A549 (cell line): Measurements from ENCODE around the gene POPDC2. TPM values are rescaled to one million over a fixed set of nuclear protein-coding genes. Genes with fewer than 3 reads are reported as not detected.

ENCODE experiments used
- ATAC-seq, 2 experiments: fragments of 200-7000 bp in 1 of 2; fragments of >200 bp in 1 of 2; cut with Nextera tagmentation in 1 of 2; cut with Tn5 transposase in 1 of 2; 3 replicates each; pipeline versions ENCODE4 v1.8.0 to v1.9.1; 2018 to 2020; ENCODE audit warnings: mild to moderate bottlenecking in 1 of 2, moderate library complexity in 1 of 2
- CTCF ChIA-PET: fragments of 300-600 bp; sonication (Branson Sonifier 250); formaldehyde crosslinking; extraction: SDS; loops from one replicate; lab custom pipeline; 2021; ENCODE audit warnings: antibody characterized with exemption, inconsistent platforms; lab: Yijun Ruan, JAX
- POLR2A ChIA-PET: fragments of 350-600 bp; formaldehyde crosslinking; extraction: SDS; loops from one replicate; lab custom pipeline; 2021; ENCODE audit warnings: antibody characterized with exemption, inconsistent platforms; lab: Yijun Ruan, JAX
- DNase-seq, 2 experiments: peaks; one replicate each; pipeline versions ENCODE4 v3.0.0 to v3.0.0-alpha.2; 2011 to 2016; ENCODE audit warnings: low read depth in 1 of 2, low spot score in 1 of 2
- FAIRE-seq: peaks from 2 replicates; lab custom pipeline; 2011; peaks lifted over from hg19 to GRCh38; lab: Jason Lieb, UNC
- H3K27ac ChIP-seq, 2 experiments: fragments of >200 bp; sonication (Bioruptor Twin); formaldehyde crosslinking; 3 replicates each; pipeline ENCODE4 v1.5.1; 2016 to 2017
- H3K4me1 ChIP-seq: fragments of >200 bp; sonication (Bioruptor Twin); formaldehyde crosslinking; 3 replicates; pipeline ENCODE4 v1.6.1; 2016
- H3K4me2 ChIP-seq: fragments of >200 bp; sonication (Bioruptor Twin); formaldehyde crosslinking; 3 replicates; pipeline ENCODE4 v1.6.1; 2016
- H3K4me3 ChIP-seq: fragments of >200 bp; sonication (Bioruptor Twin); formaldehyde crosslinking; 3 replicates; pipeline ENCODE4 v1.5.1; 2016
- H3K9me3 ChIP-seq: fragments of >200 bp; sonication (Bioruptor Twin); formaldehyde crosslinking; 3 replicates; pipeline ENCODE4 v1.6.1; 2016
- CBX2 ChIP-seq: fragments of 200-600 bp; sonication (generic); IDR thresholded peaks from 2 replicates; pipeline ENCODE4 v1.6.1; 2016; ENCODE audit warnings: low read depth, mild to moderate bottlenecking, borderline replicate concordance
- CBX8 ChIP-seq: fragments of 200-600 bp; sonication (generic); IDR thresholded peaks from 2 replicates; pipeline ENCODE4 v1.6.1; 2016
- CEBPB ChIP-seq, 2 experiments: fragments of >200 bp in 1 of 2; sonication (Bioruptor Twin) in 1 of 2; formaldehyde crosslinking in 1 of 2; IDR thresholded peaks; 2 replicates each; pipeline ENCODE4 v1.6.1; 2012 to 2016
- EHMT2 ChIP-seq: fragments of 200-600 bp; sonication (generic); IDR thresholded peaks from 2 replicates; pipeline ENCODE4 v1.6.1; 2016; ENCODE audit warnings: antibody characterized with exemption, low read depth, mild to moderate bottlenecking, moderate library complexity
- FOSL2 ChIP-seq, 2 experiments: fragments of 450-650 bp in 1 of 2; fragments of >200 bp in 1 of 2; sonication (Bioruptor Twin) in 1 of 2; formaldehyde crosslinking; IDR thresholded peaks; 2 replicates each; pipeline versions ENCODE4 v1.5.0 to v1.6.1; 2016 to 2020; ENCODE audit warnings: mild to moderate bottlenecking in 1 of 2, moderate library complexity in 1 of 2
- FOXS1 ChIP-seq: fragments of 250-450 bp; sonication (Bioruptor Pico); IDR thresholded peaks from 2 replicates; pipeline ENCODE4 v1.5.0; 2020; ENCODE audit warnings: mild to moderate bottlenecking, moderate library complexity
- HDAC2 ChIP-seq: fragments of 200-600 bp; sonication (generic); IDR thresholded peaks from 2 replicates; pipeline ENCODE4 v1.6.1; 2016
- HOXA7 ChIP-seq: fragments of 250-450 bp; sonication (Bioruptor Pico); IDR thresholded peaks from 2 replicates; pipeline ENCODE4 v1.5.0; 2020; ENCODE audit warnings: mild to moderate bottlenecking, moderate library complexity
- HOXB13 ChIP-seq: fragments of 250-450 bp; sonication (Bioruptor Pico); IDR thresholded peaks from 2 replicates; pipeline ENCODE4 v1.5.0; 2020; ENCODE audit warnings: low read depth, mild to moderate bottlenecking, moderate library complexity
- JUN ChIP-seq, 2 experiments: fragments of >200 bp; sonication (Bioruptor Twin); formaldehyde crosslinking; IDR thresholded peaks; 2 replicates in 1 of 2; 3 replicates in 1 of 2; pipeline ENCODE4 v1.6.1; 2016 to 2017
- KDM1A ChIP-seq: fragments of 200-600 bp; sonication (generic); IDR thresholded peaks from 2 replicates; pipeline ENCODE4 v1.6.1; 2016; ENCODE audit warnings: low read depth, mild to moderate bottlenecking
- MAFK ChIP-seq: fragments of 450-650 bp; IDR thresholded peaks from 2 replicates; pipeline ENCODE4 v1.6.1; 2014; ENCODE audit not compliant: partially characterized antibody
- MYC ChIP-seq: IDR thresholded peaks from 2 replicates; pipeline ENCODE4 v1.6.1; 2012; ENCODE audit warnings: mild to moderate bottlenecking, inconsistent platforms, low read length, improper control_type of control experiment, borderline replicate concordance
- NR3C1 ChIP-seq: fragments of >200 bp; sonication (Bioruptor Twin); formaldehyde crosslinking; IDR thresholded peaks from 3 replicates; pipeline ENCODE4 v1.6.1; 2017
- PHF8 ChIP-seq: fragments of 200-600 bp; sonication (generic); IDR thresholded peaks from 2 replicates; pipeline ENCODE4 v1.6.1; 2016; ENCODE audit warnings: low read depth, mild to moderate bottlenecking, antibody characterized with exemption, moderate library complexity, borderline replicate concordance
- POLR2AphosphoS2 ChIP-seq: conservative IDR thresholded peaks from 2 replicates; pipeline ENCODE4 v1.6.1; 2012; ENCODE audit warnings: low read length, improper control_type of control experiment, inconsistent platforms
- RAD21 ChIP-seq, 2 experiments: fragments of >200 bp in 1 of 2; sonication (Bioruptor Twin) in 1 of 2; formaldehyde crosslinking in 1 of 2; IDR thresholded peaks in 1 of 2; conservative IDR thresholded peaks in 1 of 2; 2 replicates in 1 of 2; 3 replicates in 1 of 2; pipeline ENCODE4 v1.6.1; 2012 to 2018; ENCODE audit warnings: inconsistent platforms in 1 of 2
- RFX5 ChIP-seq: fragments of 450-650 bp; IDR thresholded peaks from 2 replicates; pipeline ENCODE4 v1.7.1; 2014; ENCODE audit warnings: antibody characterized with exemption, mild to moderate bottlenecking, moderate library complexity
- SMC3 ChIP-seq: fragments of >200 bp; sonication (Bioruptor Twin); formaldehyde crosslinking; IDR thresholded peaks from 3 replicates; pipeline ENCODE4 v1.6.1; 2018; ENCODE audit warnings: inconsistent platforms
- TFCP2L1 ChIP-seq: fragments of 250-450 bp; sonication (Bioruptor Pico); IDR thresholded peaks from 2 replicates; pipeline ENCODE4 v1.5.0; 2021; ENCODE audit warnings: mild to moderate bottlenecking
- TP53 ChIP-seq: fragments of 250-450 bp; sonication (Bioruptor Pico); IDR thresholded peaks from 2 replicates; pipeline ENCODE4 v1.5.0; 2021; ENCODE audit warnings: mild to moderate bottlenecking, moderate library complexity
- WGBS: methylation state at CpG from one replicate; pipeline ENCODE4 v1.1.6; 2017; ENCODE audit errors: missing lambda C conversion rate; 5-methylcytosine and 5-hydroxymethylcytosine counted together
- polyA plus RNA-seq, 4 experiments: library from polyadenylated mRNA; depleted of rRNA in 3 of 4; stranded (reverse); fragments of >200 nt; fragmentation: RNase III in 1 of 4; extraction: RNeasy Plus Mini Kit Qiagen cat#74134 plus additional on column Dnase treatment in 1 of 4; gene quantifications; 2 replicates in 3 of 4; 3 replicates in 1 of 4; pipeline ENCODE4 v1.2.3, GENCODE V29; 2011 to 2017
- TF ChIP-seq, protein P1 (sequence below): fragments of >200 bp; sonication (Bioruptor Twin); formaldehyde crosslinking; IDR thresholded peaks from 2 replicates; pipeline ENCODE4 v1.6.1; 2016
- TF ChIP-seq, protein P2 (sequence below): IDR thresholded peaks from 2 replicates; pipeline ENCODE4 v1.6.1; 2012; ENCODE audit warnings: low read depth, borderline replicate concordance
- TF ChIP-seq, protein P3 (sequence below): fragments of 150-350 bp; IDR thresholded peaks from 2 replicates; pipeline ENCODE4 v1.6.1; 2014; ENCODE audit warnings: low read depth, mild to moderate bottlenecking, low read length
- TF ChIP-seq, protein P4 (sequence below): IDR thresholded peaks from 2 replicates; pipeline ENCODE4 v1.6.1; 2012

Gene POPDC2
- polyA plus RNA-seq, 2 of the 4 experiments (the other 2 are of a cell fraction): 0.17 to 0.62 TPM

DNA sequence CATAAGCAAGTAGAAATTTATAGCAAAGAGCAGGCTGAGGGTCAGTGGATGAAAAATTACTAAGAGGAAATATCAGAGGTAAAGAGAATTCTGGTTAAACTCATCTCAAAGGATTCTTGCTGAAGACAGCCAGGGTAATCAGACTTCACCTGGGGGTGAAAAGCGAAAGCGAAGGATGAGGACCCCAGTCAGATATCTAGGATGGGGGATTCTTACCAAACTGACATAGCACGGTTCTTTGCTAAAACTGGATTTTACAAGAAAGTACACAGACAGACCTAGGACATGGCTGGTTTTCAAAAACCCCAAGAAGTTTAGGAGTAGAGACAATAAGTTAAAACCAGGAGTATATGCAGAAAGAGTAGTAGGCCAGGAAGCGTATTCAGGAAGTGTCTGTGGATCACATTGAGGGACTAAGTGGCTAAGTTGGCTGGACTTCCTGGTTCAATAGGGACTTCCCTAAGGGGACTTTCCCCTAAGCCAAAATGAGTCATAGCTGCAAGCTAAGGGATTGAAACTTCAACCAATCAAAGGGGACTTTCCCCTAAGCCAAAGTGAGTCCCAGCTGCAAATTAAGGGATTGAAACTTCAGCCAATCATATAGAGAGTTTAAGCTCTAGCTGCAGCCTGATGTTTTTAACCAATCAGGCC, 40.0 kb upstream of the POPDC2 start:
- peaks cover 17% of the 10 kb centered on the region for H3K4me1 ChIP-seq
- no peaks in the 10 kb centered on the region for H3K9me3 ChIP-seq
- ChIA-PET POLR2A (no interaction called here), CTCF (interaction anchor here (1.9 kb wide), 1 partner anchor 10 kb away, joined by 11 read pairs; no protein-coding TSS in a partner anchor)
- H3K4me2 ChIP-seq: no peak overlapping the region
- 90% methylated on average over 4 of the region's 4 CpGs for WGBS
- FAIRE-seq (no peak), ATAC-seq (no peak)
- no peak overlapping the region for H3K27ac ChIP-seq
- TF ChIP-seq CBX2 (no peak), FOSL2 (IDR thresholded peaks at IDR 0.05) (no peak), FOSL2 (CRISPR knock-in tag; IDR thresholded peaks at IDR 0.05) (peak; percentile 69)
- TF ChIP-seq, all 56 proteins: peak for 1
- no peak overlapping the region for H3K4me3 ChIP-seq
- DNase-seq: peak in 1 of 2 experiments; percentile 69

DNA sequence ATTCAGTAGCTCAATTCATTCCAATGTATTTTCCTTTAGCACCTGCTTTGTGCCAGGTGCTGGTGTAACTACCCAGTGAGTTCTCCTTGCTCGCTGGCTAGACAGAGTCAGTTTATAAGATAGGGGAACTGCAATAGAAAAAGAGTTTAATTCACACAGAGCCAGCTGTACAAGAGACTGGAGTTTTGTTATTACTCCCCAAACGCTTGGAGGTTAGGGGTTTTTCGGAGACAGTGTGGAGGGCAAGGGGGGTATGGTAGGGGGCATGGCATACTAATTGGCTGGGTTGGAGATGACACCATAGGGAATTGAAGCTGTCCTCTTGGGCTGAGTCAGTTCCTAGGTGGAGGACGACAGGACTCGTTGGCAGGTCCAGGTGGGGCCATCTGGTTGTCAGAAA, 37.0 kb upstream of the POPDC2 start:
- Histone ChIP-seq H3K4me2 (no peak overlapping the region), H3K9me3 (no peaks in the 10 kb centered on the region), H3K4me3 (no peak overlapping the region), H3K4me1 (peaks cover 12% of the 10 kb centered on the region), H3K27ac (no peak overlapping the region)
- DNase-seq: no peak
- FAIRE-seq: no peak
- POLR2A ChIA-PET: no interaction called here
- CTCF ChIA-PET: interaction anchor here (0.9 kb wide), 1 partner anchor 17 kb away, joined by 3 read pairs; no protein-coding TSS in a partner anchor
- WGBS: 63% methylated on average over 5 of the region's 5 CpGs
- TF ChIP-seq SMC3: no peak
- no peak for TF ChIP-seq TP53 (CRISPR knock-in tag)
- TF ChIP-seq TFCP2L1 (CRISPR knock-in tag): no peak
- no peak for TF ChIP-seq HOXB13
- TF ChIP-seq, protein P1, sequence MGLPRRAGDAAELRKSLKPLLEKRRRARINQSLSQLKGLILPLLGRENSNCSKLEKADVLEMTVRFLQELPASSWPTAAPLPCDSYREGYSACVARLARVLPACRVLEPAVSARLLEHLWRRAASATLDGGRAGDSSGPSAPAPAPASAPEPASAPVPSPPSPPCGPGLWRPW: no peak
- TF ChIP-seq HDAC2: no peak
- no peak for TF ChIP-seq RFX5
- TF ChIP-seq FOXS1 (CRISPR knock-in tag): no peak
- TF ChIP-seq, protein P2, sequence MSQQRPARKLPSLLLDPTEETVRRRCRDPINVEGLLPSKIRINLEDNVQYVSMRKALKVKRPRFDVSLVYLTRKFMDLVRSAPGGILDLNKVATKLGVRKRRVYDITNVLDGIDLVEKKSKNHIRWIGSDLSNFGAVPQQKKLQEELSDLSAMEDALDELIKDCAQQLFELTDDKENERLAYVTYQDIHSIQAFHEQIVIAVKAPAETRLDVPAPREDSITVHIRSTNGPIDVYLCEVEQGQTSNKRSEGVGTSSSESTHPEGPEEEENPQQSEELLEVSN: no peak
- no peak for TF ChIP-seq HOXA7 (CRISPR knock-in tag)
- TF ChIP-seq KDM1A: no peak
- TF ChIP-seq JUN (IDR thresholded peaks at IDR 0.05): no peak
- TF ChIP-seq MAFK: no peak
- no peak for TF ChIP-seq EHMT2
- TF ChIP-seq, protein P3, sequence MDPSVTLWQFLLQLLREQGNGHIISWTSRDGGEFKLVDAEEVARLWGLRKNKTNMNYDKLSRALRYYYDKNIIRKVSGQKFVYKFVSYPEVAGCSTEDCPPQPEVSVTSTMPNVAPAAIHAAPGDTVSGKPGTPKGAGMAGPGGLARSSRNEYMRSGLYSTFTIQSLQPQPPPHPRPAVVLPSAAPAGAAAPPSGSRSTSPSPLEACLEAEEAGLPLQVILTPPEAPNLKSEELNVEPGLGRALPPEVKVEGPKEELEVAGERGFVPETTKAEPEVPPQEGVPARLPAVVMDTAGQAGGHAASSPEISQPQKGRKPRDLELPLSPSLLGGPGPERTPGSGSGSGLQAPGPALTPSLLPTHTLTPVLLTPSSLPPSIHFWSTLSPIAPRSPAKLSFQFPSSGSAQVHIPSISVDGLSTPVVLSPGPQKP: no peak
- TF ChIP-seq PHF8: no peak
- no peak for TF ChIP-seq POLR2AphosphoS2
- no peak for TF ChIP-seq CBX8
- no peak for TF ChIP-seq MYC
- no peak for ATAC-seq

DNA sequence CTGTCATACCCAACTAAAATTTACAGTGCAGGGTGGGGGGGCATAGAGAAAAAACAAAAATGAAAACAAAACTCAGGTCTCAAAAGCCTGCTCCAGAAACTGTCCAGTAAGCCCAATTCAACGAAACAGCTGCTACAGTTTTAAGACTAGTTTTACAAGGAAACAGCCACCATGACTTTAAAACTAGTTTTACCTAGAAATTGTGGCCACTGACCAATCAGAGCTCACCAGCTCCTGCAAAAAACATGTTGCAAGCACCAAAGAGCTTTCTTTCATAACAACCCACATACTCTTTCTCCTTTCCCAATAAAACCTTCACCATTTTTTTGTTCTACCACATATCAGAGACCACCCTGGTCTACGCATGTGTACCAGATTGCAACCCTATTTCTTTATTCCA, 35.1 kb upstream of the POPDC2 start:
- peak in 1 of 2 experiments; percentile 31; a peak in 2 of 6 replicates for ATAC-seq
- H3K4me1 ChIP-seq: peaks cover 3% of the 10 kb centered on the region; the same call in 1 of the 3 replicates
- H3K27ac ChIP-seq: no peak overlapping the region
- H3K4me2 ChIP-seq: no peak overlapping the region
- CTCF ChIA-PET: interaction anchor here (0.7 to 1.5 kb wide), 3 partner anchors 14 to 165 kb away, joined by 3 to 5 read pairs (median 5); no protein-coding TSS in a partner anchor
- TF ChIP-seq TP53 (CRISPR knock-in tag): no peak
- no peak for TF ChIP-seq CBX2
- TF ChIP-seq CEBPB (IDR thresholded peaks at IDR 0.05): peak in 1 of 2 experiments; percentile 23; a peak in 1 of 4 replicates
- no peak for TF ChIP-seq SMC3
- no peak for TF ChIP-seq RFX5
- TF ChIP-seq RAD21 (conservative IDR thresholded peaks at IDR 0.05 in 1 of 2, IDR thresholded peaks at IDR 0.05 in 1 of 2): no peak
- TF ChIP-seq, protein P4, sequence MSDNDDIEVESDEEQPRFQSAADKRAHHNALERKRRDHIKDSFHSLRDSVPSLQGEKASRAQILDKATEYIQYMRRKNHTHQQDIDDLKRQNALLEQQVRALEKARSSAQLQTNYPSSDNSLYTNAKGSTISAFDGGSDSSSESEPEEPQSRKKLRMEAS: no peak
- TF ChIP-seq NR3C1: no peak
- whole genome bisulfite sequencing: 49% methylated on average over 2 of the region's 2 CpGs
- POLR2A ChIA-PET: interaction anchor here (0.6 to 0.9 kb wide), 2 partner anchors 197 to 400 kb away, joined by 3 to 4 read pairs; partner anchors contain the start of gene TIMMDC1
- H3K4me3 ChIP-seq: no peak overlapping the region
- FAIRE-seq: no peak
- DNase-seq: peak in 1 of 2 experiments; percentile 46
- no peaks in the 10 kb centered on the region for H3K9me3 ChIP-seq
